ENCODE results near the gene NBPF14. TPM values are rescaled to one million over a fixed set of nuclear protein-coding genes. Genes with fewer than 3 reads are reported as not detected.
A peak's percentile ranks its signal among the peaks of the same experiment; 100 is the strongest.
"Not testable (repeated sequence)": the region's sequence is repeated elsewhere in the genome, so short reads cannot be mapped to it uniquely, and the experiment has no call there.

Gene NBPF14
- total and polyA plus RNA-seq, 4 donors: 10.7 to 26.8 (median 19.0) TPM

GRCh38 chr1:148523205-148524144 lies 72.3 kb downstream of the NBPF14 start:
- WGBS (ENCODE audit: insufficient coverage): 46% methylated on average over 5 of the region's 35 CpGs
- H3K4me1 ChIP-seq (ENCODE audit: control insufficient read depth, insufficient read depth, low read length); H3K27me3 ChIP-seq (ENCODE audit: control insufficient read depth, insufficient read depth, low read length); H3K9me3 ChIP-seq (ENCODE audit: control insufficient read depth, insufficient read depth, low read length); H3K36me3 ChIP-seq (ENCODE audit: control insufficient read depth, insufficient read depth, low read length); DNase-seq (ENCODE audit: low read depth in 4 of 6, low spot score in 6 of 6); H3K27ac ChIP-seq (ENCODE audit: low read depth, low read length); H3K4me3 ChIP-seq (ENCODE audit: low read depth, low read length): not testable (repeated sequence)

DNA sequence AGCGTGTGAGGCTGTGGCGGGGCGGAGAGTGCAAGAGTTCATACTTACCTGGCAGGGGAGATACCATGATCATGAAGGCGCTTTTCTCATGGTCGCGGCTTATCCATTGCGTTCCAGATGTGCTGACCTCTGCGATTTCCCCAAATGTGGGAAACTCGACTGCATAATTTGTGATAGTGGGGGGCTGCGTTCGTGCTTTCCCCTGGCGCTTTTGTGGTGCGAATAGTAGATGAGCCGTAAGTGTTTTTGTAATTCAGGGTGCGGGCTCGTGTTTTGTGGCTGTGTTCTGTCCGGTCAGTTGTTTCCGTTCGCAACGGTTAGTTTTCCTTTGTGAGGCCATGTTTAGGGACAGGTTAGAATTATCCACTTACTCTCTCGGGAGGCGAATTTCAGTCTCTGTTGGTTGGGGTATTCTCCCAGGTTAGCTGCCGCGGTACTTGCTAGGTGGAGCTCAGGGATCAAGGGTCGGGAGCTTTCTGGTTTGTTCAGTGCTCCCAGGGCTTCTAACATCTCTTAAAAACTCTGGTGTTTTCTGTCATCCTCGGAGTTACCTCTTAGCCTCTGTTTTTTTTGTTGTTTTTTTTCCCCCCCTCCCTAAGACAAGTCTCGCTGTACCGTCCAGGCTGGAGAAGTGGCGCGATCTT lies 73.1 kb downstream of the NBPF14 start:
- Histone ChIP-seq H3K4me3 (ENCODE audit: low read depth, low read length) (peak overlapping the region; percentile 45), H3K27ac (ENCODE audit: low read depth, low read length) (peak overlapping the region; percentile 79)
- not testable (repeated sequence) for H3K36me3 ChIP-seq (ENCODE audit: control insufficient read depth, insufficient read depth, low read length); H3K27me3 ChIP-seq (ENCODE audit: control insufficient read depth, insufficient read depth, low read length); H3K4me1 ChIP-seq (ENCODE audit: control insufficient read depth, insufficient read depth, low read length); H3K9me3 ChIP-seq (ENCODE audit: control insufficient read depth, insufficient read depth, low read length)
- under 1% methylated on average over 12 of the region's 30 CpGs for WGBS (ENCODE audit: insufficient coverage)
- peak; percentile 75 to 99 (median 86) for DNase-seq (ENCODE audit: low read depth in 4 of 6, low spot score in 6 of 6)

GRCh38 chr1:148522072-148522471 lies 73.7 kb downstream of the NBPF14 start:
- not testable (repeated sequence) for H3K27ac ChIP-seq (ENCODE audit: low read depth, low read length)
- 0% methylated on average over 7 of the region's 23 CpGs for WGBS (ENCODE audit: insufficient coverage)

GRCh38 chr1:148514310-148514709 lies 81.5 kb downstream of the NBPF14 start:
- WGBS (ENCODE audit: insufficient coverage): no CpG with 5 or more reads among the region's 3 CpGs

More at GRCh38 chr1:148522072-148522471, 73.7 kb downstream of the NBPF14 start:
- DNase-seq (ENCODE audit: low read depth in 4 of 6, low spot score in 6 of 6): peak in 5 of 6 donors; percentile 46 to 98 (median 69)
- not testable (repeated sequence) for H3K36me3 ChIP-seq (ENCODE audit: control insufficient read depth, insufficient read depth, low read length); H3K9me3 ChIP-seq (ENCODE audit: control insufficient read depth, insufficient read depth, low read length); H3K27me3 ChIP-seq (ENCODE audit: control insufficient read depth, insufficient read depth, low read length); H3K4me1 ChIP-seq (ENCODE audit: control insufficient read depth, insufficient read depth, low read length)
- peak overlapping the region; percentile 18 for H3K4me3 ChIP-seq (ENCODE audit: low read depth, low read length)

GRCh38 chr1:148512571-148513184 lies 83.1 kb downstream of the NBPF14 start:
- WGBS (ENCODE audit: insufficient coverage): no CpG with 5 or more reads among the region's 9 CpGs
- H3K36me3 ChIP-seq (ENCODE audit: control insufficient read depth, insufficient read depth, low read length); H3K9me3 ChIP-seq (ENCODE audit: control insufficient read depth, insufficient read depth, low read length); DNase-seq (ENCODE audit: low read depth in 4 of 6, low spot score in 6 of 6); H3K27ac ChIP-seq (ENCODE audit: low read depth, low read length); H3K27me3 ChIP-seq (ENCODE audit: control insufficient read depth, insufficient read depth, low read length); H3K4me1 ChIP-seq (ENCODE audit: control insufficient read depth, insufficient read depth, low read length); H3K4me3 ChIP-seq (ENCODE audit: low read depth, low read length): not testable (repeated sequence)

More at GRCh38 chr1:148514310-148514709, 81.5 kb downstream of the NBPF14 start:
- H3K27ac ChIP-seq (ENCODE audit: low read depth, low read length); H3K4me3 ChIP-seq (ENCODE audit: low read depth, low read length); H3K9me3 ChIP-seq (ENCODE audit: control insufficient read depth, insufficient read depth, low read length); H3K27me3 ChIP-seq (ENCODE audit: control insufficient read depth, insufficient read depth, low read length); H3K4me1 ChIP-seq (ENCODE audit: control insufficient read depth, insufficient read depth, low read length); DNase-seq (ENCODE audit: low read depth in 4 of 6, low spot score in 6 of 6); H3K36me3 ChIP-seq (ENCODE audit: control insufficient read depth, insufficient read depth, low read length): not testable (repeated sequence)

DNA sequence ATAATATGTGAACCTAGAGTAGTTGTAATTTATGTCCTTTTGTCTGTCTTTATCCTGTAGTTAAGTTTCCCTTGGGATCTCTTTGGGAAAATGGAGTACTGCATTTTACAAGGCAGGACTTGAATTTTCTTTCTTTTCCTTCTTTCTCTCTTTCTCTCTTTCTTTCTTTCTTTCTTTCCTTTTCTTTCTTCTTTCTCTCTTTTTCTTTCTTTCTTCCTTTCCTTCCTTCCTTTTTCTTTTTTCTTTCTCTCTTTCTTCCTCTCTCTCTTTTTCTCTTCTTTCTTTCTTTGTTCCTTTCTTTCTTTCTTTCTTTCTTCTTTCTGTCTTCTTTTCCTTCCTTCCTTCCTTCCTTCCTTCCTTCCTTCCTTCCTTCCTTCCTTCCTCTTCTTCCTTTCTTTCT lies 101.9 kb downstream of the NBPF14 start:
- not testable (repeated sequence) for H3K4me3 ChIP-seq (ENCODE audit: low read depth, low read length); H3K9me3 ChIP-seq (ENCODE audit: control insufficient read depth, insufficient read depth, low read length); H3K36me3 ChIP-seq (ENCODE audit: control insufficient read depth, insufficient read depth, low read length); H3K27me3 ChIP-seq (ENCODE audit: control insufficient read depth, insufficient read depth, low read length); DNase-seq (ENCODE audit: low read depth in 4 of 6, low spot score in 6 of 6); H3K4me1 ChIP-seq (ENCODE audit: control insufficient read depth, insufficient read depth, low read length); H3K27ac ChIP-seq (ENCODE audit: low read depth, low read length)

GRCh38 chr1:148483029-148483428 lies 112.8 kb downstream of the NBPF14 start, which contains the start of gene PPIAL4G:
TSS of gene PPIAL4G (minus strand) at chr1:148483302. CDS start at chr1:148483252, 50 bp downstream.
- WGBS (ENCODE audit: insufficient coverage): 100% methylated on average over 6 of the region's 12 CpGs
- H3K9me3 ChIP-seq (ENCODE audit: control insufficient read depth, insufficient read depth, low read length); H3K27me3 ChIP-seq (ENCODE audit: control insufficient read depth, insufficient read depth, low read length); DNase-seq (ENCODE audit: low read depth in 4 of 6, low spot score in 6 of 6); H3K4me3 ChIP-seq (ENCODE audit: low read depth, low read length); H3K27ac ChIP-seq (ENCODE audit: low read depth, low read length); H3K36me3 ChIP-seq (ENCODE audit: control insufficient read depth, insufficient read depth, low read length); H3K4me1 ChIP-seq (ENCODE audit: control insufficient read depth, insufficient read depth, low read length): not testable (repeated sequence)

Small RNAs within 50 kb of the gene (small RNA-seq; reads per million reads assigned to genes)
- gene RF00003 (ENCODE audit: low replicate concordance): 0.22 reads per million, percentile 11 among the genes with 10 or more reads in this experiment

Other genes starting within 250 kb of the NBPF14 start
- gene PPIAL4G, start 112.7 kb downstream of the NBPF14 start, total RNA-seq: under 1 TPM; 0.20 to 0.22 TPM
- gene PPIAL4G, start 112.7 kb downstream of the NBPF14 start, polyA plus RNA-seq (ENCODE audit: insufficient read length in 2 of 2): under 1 TPM; 0.13 to 0.39 TPM
- gene NUDT4B, start 152.8 kb upstream of the NBPF14 start, total RNA-seq: 1 to 10 TPM; 2.8 to 3.3 TPM
- not detected for gene NUDT4B, start 152.8 kb upstream of the NBPF14 start, polyA plus RNA-seq (ENCODE audit: insufficient read length in 2 of 2)
- gene PDE4DIP, start 248.4 kb upstream of the NBPF14 start, total RNA-seq: 100 to 1,000 TPM; 131 to 209 TPM
- 100 to 1,000 TPM; 220 to 249 TPM for gene PDE4DIP, start 248.4 kb upstream of the NBPF14 start, polyA plus RNA-seq (ENCODE audit: insufficient read length in 2 of 2)

Data from spinal cord (tissue), 10 donors.